H1 (cell line): ENCODE results near the gene OSBP2. TPM values are rescaled to one million over a fixed set of nuclear protein-coding genes. Genes with fewer than 3 reads are reported as not detected.
A peak's percentile ranks its signal among the peaks of the same experiment; 100 is the strongest.

Source experiments
- CTCF ChIA-PET: fragments of 300-600 bp; sonication (Branson Sonifier 250); formaldehyde crosslinking; loops from one replicate; lab custom pipeline; 2021; ENCODE audit not compliant: partially characterized antibody; lab: Charles Lee
- POLR2A ChIA-PET: fragments of 300-600 bp; sonication (Branson Sonifier 250); formaldehyde crosslinking; loops from one replicate; lab custom pipeline; 2021; ENCODE audit warnings: inconsistent platforms; ENCODE audit not compliant: partially characterized antibody; lab: Charles Lee
- DNase-seq, 2 experiments: peaks; one replicate each; pipeline versions ENCODE4 v3.0.0 to v3.0.0-alpha.2; 2010 to 2022; ENCODE audit warnings: low spot score in 2 of 2, low read depth in 1 of 2, mixed read lengths in 1 of 2
- FAIRE-seq: peaks from 2 replicates; lab custom pipeline; 2011; peaks lifted over from hg19 to GRCh38; lab: Jason Lieb, UNC
- H2AFZ ChIP-seq: 2 replicates; pipeline ENCODE4 v1.8.1; 2012; ENCODE audit warnings: low read length, inconsistent platforms
- H2AK5ac ChIP-seq: 2 replicates; pipeline ENCODE4 v1.6.1; 2013; ENCODE audit warnings: low read depth, low read length
- H2BK120ac ChIP-seq: replicated peaks from 2 replicates; pipeline ENCODE3; 2013; ENCODE audit warnings: low read depth, low read length, inconsistent platforms
- H2BK12ac ChIP-seq: 2 replicates; pipeline ENCODE4 v1.6.1; 2013; ENCODE audit warnings: low read depth, low read length
- H2BK15ac ChIP-seq: 2 replicates; pipeline ENCODE4 v1.6.1; 2013; ENCODE audit warnings: low read length
- H2BK20ac ChIP-seq: 2 replicates; pipeline ENCODE4 v1.6.1; 2013; ENCODE audit warnings: low read length
- H2BK5ac ChIP-seq: 2 replicates; pipeline ENCODE4 v1.6.1; 2013; ENCODE audit warnings: low read depth, low read length
- H3K14ac ChIP-seq: 2 replicates; pipeline ENCODE4 v1.6.1; 2013; ENCODE audit warnings: inconsistent platforms; ENCODE audit not compliant: insufficient read length
- H3K18ac ChIP-seq: 2 replicates; pipeline ENCODE4 v1.6.1; 2013; ENCODE audit warnings: low read length; ENCODE audit errors: extremely low read depth
- H3K23ac ChIP-seq: 2 replicates; pipeline ENCODE4 v1.6.1; 2013; ENCODE audit warnings: inconsistent platforms; ENCODE audit not compliant: insufficient read length
- H3K23me2 ChIP-seq: 2 replicates; pipeline ENCODE4 v1.6.1; 2013; ENCODE audit warnings: low read depth, low read length
- H3K27ac ChIP-seq: 2 replicates; pipeline ENCODE4 v1.6.1; 2011; ENCODE audit warnings: low read depth, low read length, inconsistent platforms
- H3K27me3 ChIP-seq, 4 experiments: replicated peaks in 1 of 4; 1 replicate in 1 of 4; 2 replicates in 3 of 4; pipeline versions ENCODE4 v1.6.1 to v1.8.1; 2011 to 2013; ENCODE audit warnings: low read length in 3 of 4, mild to moderate bottlenecking in 3 of 4, inconsistent platforms in 2 of 4, mixed read lengths in 2 of 4, moderate library complexity in 1 of 4; ENCODE audit not compliant: control insufficient read depth in 3 of 4, insufficient read depth in 3 of 4; ENCODE audit errors: extremely low read depth in 1 of 4
- H3K36me3 ChIP-seq, 4 experiments: 2 replicates each; pipeline versions ENCODE4 v1.6.1 to v1.8.1; 2011 to 2013; ENCODE audit warnings: mild to moderate bottlenecking in 4 of 4, low read length in 3 of 4, moderate library complexity in 2 of 4, control low read depth in 1 of 4, inconsistent platforms in 1 of 4; ENCODE audit not compliant: insufficient read depth in 4 of 4, control insufficient read depth in 2 of 4
- H3K4ac ChIP-seq: replicated peaks from 2 replicates; pipeline ENCODE3; 2013; ENCODE audit warnings: low read length, low read depth, mixed read lengths, inconsistent platforms; ENCODE audit not compliant: insufficient read length
- H3K4me1 ChIP-seq, 4 experiments: replicated peaks in 1 of 4; 1 replicate in 1 of 4; 2 replicates in 3 of 4; pipeline versions ENCODE4 v1.6.1 to v1.8.1; 2011 to 2013; ENCODE audit warnings: low read length in 3 of 4, inconsistent platforms in 2 of 4, mixed read lengths in 1 of 4; ENCODE audit not compliant: insufficient read depth in 4 of 4, control insufficient read depth in 3 of 4
- H3K4me2 ChIP-seq, 2 experiments: 2 replicates each; pipeline versions ENCODE4 v1.6.1 to v1.8.1; 2011 to 2013; ENCODE audit warnings: low read depth in 2 of 2, low read length in 2 of 2, control low read depth in 1 of 2, inconsistent platforms in 1 of 2, mild to moderate bottlenecking in 1 of 2; ENCODE audit not compliant: insufficient read depth in 1 of 2
- H3K4me3 ChIP-seq, 4 experiments: fragments of 200-600, 300-600 bp in 1 of 4; sonication (generic), shearing (Covaris generic), sonication (Bioruptor Twin) in 1 of 4; 2 replicates each; pipeline versions ENCODE4 v1.5.1 to v1.8.1; 2011 to 2016; ENCODE audit warnings: low read length in 4 of 4, low read depth in 3 of 4, control low read depth in 2 of 4, inconsistent platforms in 2 of 4, mild to moderate bottlenecking in 2 of 4, mixed read lengths in 1 of 4, moderate library complexity in 1 of 4; ENCODE audit not compliant: insufficient read depth in 2 of 4; ENCODE audit errors: extremely low read depth in 1 of 4
- H3K56ac ChIP-seq: replicated peaks from 2 replicates; pipeline ENCODE3; 2013; ENCODE audit warnings: low read depth, mild to moderate bottlenecking, mixed read lengths, low read length, inconsistent platforms; ENCODE audit not compliant: insufficient read length
- H3K79me1 ChIP-seq: 2 replicates; pipeline ENCODE4 v1.6.1; 2013; ENCODE audit warnings: low read depth, low read length, control low read depth
- H3K79me2 ChIP-seq, 2 experiments: 2 replicates each; pipeline versions ENCODE4 v1.6.1 to v1.8.1; 2012 to 2013; ENCODE audit warnings: low read length in 2 of 2, mild to moderate bottlenecking in 2 of 2, inconsistent platforms in 1 of 2; ENCODE audit not compliant: insufficient read depth in 2 of 2, control insufficient read depth in 1 of 2
- H3K9ac ChIP-seq, 4 experiments: replicated peaks in 1 of 4; 1 replicate in 1 of 4; 2 replicates in 3 of 4; pipeline versions ENCODE4 v1.6.1 to v1.8.1; 2011 to 2013; ENCODE audit warnings: low read depth in 3 of 4, low read length in 3 of 4, control low read depth in 2 of 4, mild to moderate bottlenecking in 2 of 4, moderate library complexity in 2 of 4, inconsistent platforms in 1 of 4; ENCODE audit errors: extremely low read depth in 1 of 4
- H3K9me3 ChIP-seq, 2 experiments: 2 replicates each; pipeline versions ENCODE4 v1.6.1 to v1.8.1; 2012 to 2013; ENCODE audit warnings: mild to moderate bottlenecking in 2 of 2, moderate library complexity in 2 of 2, control low read depth in 1 of 2, inconsistent platforms in 1 of 2, low read depth in 1 of 2, low read length in 1 of 2, mixed read lengths in 1 of 2; ENCODE audit not compliant: insufficient read depth in 2 of 2
- H4K20me1 ChIP-seq, 2 experiments: replicated peaks in 1 of 2; 2 replicates each; pipeline versions ENCODE3 to v1.8.1; 2011 to 2013; ENCODE audit warnings: inconsistent platforms in 2 of 2, low read length in 2 of 2, mild to moderate bottlenecking in 1 of 2; ENCODE audit not compliant: insufficient read depth in 2 of 2, control insufficient read depth in 1 of 2
- H4K5ac ChIP-seq: 2 replicates; pipeline ENCODE4 v1.6.1; 2013; ENCODE audit warnings: low read length, low read depth, mixed read lengths, inconsistent platforms; ENCODE audit not compliant: insufficient read length
- H4K8ac ChIP-seq: 2 replicates; pipeline ENCODE4 v1.8.0; 2013; ENCODE audit warnings: mild to moderate bottlenecking, moderate library complexity, low read length, inconsistent platforms; ENCODE audit not compliant: insufficient read depth; ENCODE audit errors: extremely low read depth
- H4K91ac ChIP-seq: replicated peaks from 2 replicates; pipeline ENCODE3; 2013; ENCODE audit warnings: low read length, mixed read lengths, inconsistent platforms; ENCODE audit not compliant: insufficient read length
- BCL11A ChIP-seq, 2 experiments: IDR thresholded peaks; one replicate each; pipeline ENCODE4 v1.6.1; 2011; ENCODE audit warnings: low read depth in 2 of 2, low read length in 2 of 2, mild to moderate bottlenecking in 2 of 2
- CBX5 ChIP-seq: fragments of 300-800, 300-1000 bp; sonication (generic); IDR thresholded peaks from 2 replicates; pipeline ENCODE4 v1.7.1; 2016; ENCODE audit warnings: antibody characterized with exemption, low read length, low read depth
- CHD2 ChIP-seq: IDR thresholded peaks from 2 replicates; pipeline ENCODE4 v1.6.1; 2012; ENCODE audit warnings: low read length, improper control_type of control experiment
- E2F6 ChIP-seq: IDR thresholded peaks from 2 replicates; pipeline ENCODE4 v1.6.1; 2012; ENCODE audit warnings: inconsistent platforms
- GABPA ChIP-seq: IDR thresholded peaks from 2 replicates; pipeline ENCODE4 v1.6.1; 2011; ENCODE audit warnings: mild to moderate bottlenecking, low read length, moderate library complexity, borderline replicate concordance; ENCODE audit not compliant: insufficient read depth
- NRF1 ChIP-seq: IDR thresholded peaks from 2 replicates; pipeline ENCODE4 v1.6.1; 2011; ENCODE audit warnings: mild to moderate bottlenecking, low read depth, low read length, improper control_type of control experiment
- PHF8 ChIP-seq: fragments of 200-600 bp; sonication (generic); conservative IDR thresholded peaks from 2 replicates; pipeline ENCODE4 v1.7.1; 2012; ENCODE audit warnings: low read depth, mild to moderate bottlenecking, inconsistent platforms, low read length, moderate library complexity
- RXRA ChIP-seq: IDR thresholded peaks from 2 replicates; pipeline ENCODE4 v1.6.1; 2011; ENCODE audit warnings: low read depth, mild to moderate bottlenecking, low read length, moderate library complexity; ENCODE audit not compliant: insufficient read depth
- SAP30 ChIP-seq: fragments of 300-600 bp; sonication (generic); IDR thresholded peaks from 2 replicates; pipeline ENCODE4 v1.7.1; 2012; ENCODE audit warnings: low read length, moderate library complexity, mild to moderate bottlenecking, inconsistent platforms; ENCODE audit not compliant: insufficient read depth, insufficient replicate concordance
- SIX5 ChIP-seq: IDR thresholded peaks from 2 replicates; pipeline ENCODE4 v1.6.1; 2011; ENCODE audit warnings: mild to moderate bottlenecking, low read depth, low read length
- SP2 ChIP-seq: IDR thresholded peaks from 2 replicates; pipeline ENCODE4 v1.6.1; 2012; ENCODE audit warnings: mild to moderate bottlenecking, low read length, inconsistent platforms
- SRF ChIP-seq: IDR thresholded peaks from 2 replicates; pipeline ENCODE4 v1.6.1; 2011; ENCODE audit warnings: mild to moderate bottlenecking, low read depth, low read length, moderate library complexity
- SUZ12 ChIP-seq: fragments of 200-600 bp; sonication (generic); IDR thresholded peaks from 2 replicates; pipeline ENCODE4 v1.6.1; 2012; ENCODE audit warnings: mild to moderate bottlenecking, inconsistent platforms, low read length, moderate library complexity, mixed read lengths
- YY1 ChIP-seq: IDR thresholded peaks from 2 replicates; pipeline ENCODE4 v1.6.1; 2011; ENCODE audit warnings: low read depth, mild to moderate bottlenecking, low read length
- WGBS, 2 experiments: shearing (Covaris generic) in 1 of 2; methylation state at CpG; one replicate each; pipeline versions ENCODE4 v1.1.6 to v1.1.7; 2013 to 2015; ENCODE audit warnings: low lambda C conversion rate in 2 of 2, mixed read lengths in 2 of 2, inconsistent platforms in 1 of 2, low coverage in 1 of 2, missing lambda C conversion rate in 1 of 2; ENCODE audit not compliant: insufficient replicate concordance in 2 of 2, insufficient coverage in 1 of 2, insufficient read length in 1 of 2; ENCODE audit errors: extremely low coverage in 1 of 2, missing lambda C conversion rate in 1 of 2; 5-methylcytosine and 5-hydroxymethylcytosine counted together
- polyA plus RNA-seq, 7 experiments: library from polyadenylated mRNA; depleted of rRNA in 3 of 7; stranded (reverse) in 5 of 7; unstranded in 2 of 7; fragments of >200 nt in 5 of 7; fragments of 200-250 nt in 2 of 7; gene quantifications; 1 replicate in 5 of 7; 2 replicates in 1 of 7; 4 replicates in 1 of 7; pipeline versions ENCODE4 v1.2.1 to v1.2.3, GENCODE V29; 2011 to 2013; ENCODE audit warnings: missing spikeins in 2 of 7, mixed read lengths in 2 of 7
- total RNA-seq: library from RNA; stranded (reverse); fragmentation: NEBNext Ultra II Directional; extraction: Animal tissue kit (Norgen Biotek cat#: 25700); gene quantifications from 2 replicates; pipeline ENCODE4 v1.2.1, GENCODE V29; 2021

Gene OSBP2
- total and polyA plus RNA-seq, 2 of the 8 experiments (the other 6 are each of a cell fraction or from before 2014, with no cell fraction given) = 3.4 to 3.7 TPM

DNA sequence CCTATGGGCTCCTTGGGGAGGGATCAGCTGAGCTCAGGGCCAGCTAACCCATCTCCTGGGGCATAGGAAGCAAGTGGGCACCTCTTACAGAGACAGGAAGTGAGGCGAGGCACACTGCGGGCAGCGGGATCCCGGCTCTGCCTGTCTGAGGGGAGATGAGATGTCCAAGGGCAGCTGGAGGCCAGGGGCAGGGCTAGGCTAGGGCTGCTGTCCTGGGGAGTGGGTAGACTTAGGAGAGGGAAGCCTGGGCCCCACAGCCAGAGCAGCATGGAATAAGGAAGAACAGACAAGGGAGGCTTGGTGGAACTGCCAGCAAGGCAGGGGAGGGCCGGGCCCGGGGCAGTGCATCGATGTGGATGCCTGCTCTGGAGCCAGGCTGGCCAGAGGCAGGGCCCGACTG lies 197.6 kb downstream of the OSBP2 start:
- POLR2A ChIA-PET = interaction anchor here (1.2 kb wide), 1 partner anchor 25 kb away, joined by 3 read pairs; no protein-coding TSS in a partner anchor
- H3K4ac ChIP-seq = no peak overlapping the region
- H2BK15ac ChIP-seq = no peak overlapping the region
- H4K5ac ChIP-seq = no peak overlapping the region
- no peak overlapping the region for H3K14ac ChIP-seq
- H3K56ac ChIP-seq = no peak overlapping the region
- no peak overlapping the region for H2BK120ac ChIP-seq
- no peak overlapping the region for H3K23ac ChIP-seq
- no peak overlapping the region for H3K4me2 ChIP-seq
- no peak overlapping the region for H3K18ac ChIP-seq
- H2AFZ ChIP-seq = no peak overlapping the region
- DNase-seq = peak in 1 of 2 experiments; percentile 44
- no peak overlapping the region for H2BK5ac ChIP-seq
- H2AK5ac ChIP-seq = no peak overlapping the region
- H3K4me1 ChIP-seq = peaks cover 0 to 4% (median 4%) of the 10 kb centered on the region in 4 experiments; a peak in 5 of 7 replicates
- no peaks in the 10 kb centered on the region for H3K23me2 ChIP-seq
- peak overlapping the region; percentile 30; the same call in 1 of the 2 replicates for H4K8ac ChIP-seq
- WGBS, 2 experiments = 93% methylated on average over 8 of the region's 8 CpGs; no CpG with 5 or more reads in 1 of the 2 experiments
- H3K27me3 ChIP-seq = no peaks in the 10 kb centered on the region
- no peak overlapping the region for H2BK12ac ChIP-seq
- no peaks in the 10 kb centered on the region for H3K79me1 ChIP-seq
- H3K36me3 ChIP-seq = peaks cover 0 to 9% (median 2%) of the 10 kb centered on the region in 4 experiments; a peak in 4 of 8 replicates
- no peak for FAIRE-seq
- H2BK20ac ChIP-seq = no peak overlapping the region
- no peaks in the 10 kb centered on the region for H3K9me3 ChIP-seq
- no peak overlapping the region for H3K9ac ChIP-seq
- no peak overlapping the region for H3K27ac ChIP-seq
- CTCF ChIA-PET = interaction anchor here (0.8 to 6.2 kb wide), 11 partner anchors 8 to 137 kb away, joined by 3 to 73 read pairs (median 8); no protein-coding TSS in a partner anchor
- H4K91ac ChIP-seq = no peak overlapping the region
- H4K20me1 ChIP-seq = peaks cover 1 to 3% of the 10 kb centered on the region in 2 experiments
- H3K4me3 ChIP-seq = no peak overlapping the region
- no peaks in the 10 kb centered on the region for H3K79me2 ChIP-seq
- TF ChIP-seq YY1 (no peak), E2F6 (no peak), PHF8 (no peak), SP2 (no peak), CHD2 (no peak), RXRA (no peak), CBX5 (no peak), SUZ12 (no peak), BCL11A (IDR thresholded peaks at IDR 0.05; ENCODE audit: low read depth in 2 of 2, low read length in 2 of 2) (no peak), SIX5 (no peak), GABPA (no peak), NRF1 (no peak), SAP30 (no peak), SRF (no peak)
